SJCRH30 (cell line): ENCODE results near the gene MRPL41. TPM values are rescaled to one million over a fixed set of nuclear protein-coding genes. Genes with fewer than 3 reads are reported as not detected.

Source experiments
- DNase-seq, 2 experiments: peaks; one replicate each; pipeline ENCODE4 v3.0.0-alpha.2; 2015 to 2020
- H3K27ac ChIP-seq: fragments of 250-450 bp; sonication (Bioruptor Pico); 2 replicates; pipeline ENCODE4 v1.5.1; 2020; ENCODE audit warnings: mild to moderate bottlenecking, moderate library complexity
- H3K27me3 ChIP-seq: fragments of 250-450 bp; sonication (Bioruptor Pico); 2 replicates; pipeline ENCODE4 v1.5.1; 2020; ENCODE audit warnings: mild to moderate bottlenecking, moderate library complexity
- H3K36me3 ChIP-seq: fragments of 250-450 bp; sonication (Bioruptor Pico); 2 replicates; pipeline ENCODE4 v1.5.1; 2020; ENCODE audit warnings: mild to moderate bottlenecking, moderate library complexity
- H3K4me1 ChIP-seq: fragments of 250-450 bp; sonication (Bioruptor Pico); 2 replicates; pipeline ENCODE4 v1.5.1; 2020; ENCODE audit warnings: mild to moderate bottlenecking, moderate library complexity
- H3K4me3 ChIP-seq: fragments of 250-450 bp; sonication (Bioruptor Pico); 2 replicates; pipeline ENCODE4 v1.5.1; 2020; ENCODE audit warnings: mild to moderate bottlenecking, moderate library complexity
- H3K9me3 ChIP-seq: fragments of 250-450 bp; sonication (Bioruptor Pico); replicated peaks from 2 replicates; pipeline ENCODE4 v1.5.1; 2020; ENCODE audit warnings: mild to moderate bottlenecking, moderate library complexity
- total RNA-seq: library from RNA; depleted of rRNA; stranded (reverse); fragments of >200 nt; shearing (Covaris generic); gene quantifications from 2 replicates; pipeline ENCODE4 v1.2.3, GENCODE V29; 2014; rRNA removed

MRPL41 gene
- total RNA-seq, 1 experiment from 2014 or later = 12.3 TPM

- no peaks in the 10 kb centered on the region for H3K9me3 ChIP-seq
- no peaks in the 10 kb centered on the region for H3K36me3 ChIP-seq
- H3K27ac ChIP-seq = no peak overlapping the region
- H3K4me1 ChIP-seq = no peaks in the 10 kb centered on the region
- H3K27me3 ChIP-seq = peaks cover 2% of the 10 kb centered on the region; the same call in 1 of the 2 replicates
- DNase-seq = no peak
- no peak overlapping the region for H3K4me3 ChIP-seq
Observed at GRCh38 chr9:137598943-137599342, 47.3 kb downstream of the MRPL41 start.

Other genes with a start within 250 kb of the MRPL41 start
- 0.89 and 1.0 TPM in 2 replicates for gene NRARP, start 249.6 kb upstream of the MRPL41 start, total RNA-seq
- gene EXD3, start 128.7 kb upstream of the MRPL41 start, total RNA-seq = 1.8 and 1.9 TPM in 2 replicates
- not detected in 2 replicates for gene NOXA1, start 128.5 kb upstream of the MRPL41 start, total RNA-seq
- gene ENTPD8, start 110.5 kb upstream of the MRPL41 start, total RNA-seq = not detected in 2 replicates
- 35.4 and 40.3 TPM in 2 replicates for gene NSMF, start 92.5 kb upstream of the MRPL41 start, total RNA-seq
- 0.14 and 0.43 TPM in 2 replicates for gene PNPLA7, start 1.5 kb upstream of the MRPL41 start, total RNA-seq
- 27.5 and 31.7 TPM in 2 replicates for gene DPH7, start 27.0 kb downstream of the MRPL41 start, total RNA-seq
- gene ZMYND19, start 38.6 kb downstream of the MRPL41 start, total RNA-seq = 46.9 and 48.8 TPM in 2 replicates
- gene ARRDC1, start 53.8 kb downstream of the MRPL41 start, total RNA-seq = 4.5 and 5.4 TPM in 2 replicates
- 77.3 and 79.6 TPM in 2 replicates for gene EHMT1, start 67.1 kb downstream of the MRPL41 start, total RNA-seq